Activated T-helper 9 cell treated with anti-CD3 and anti-CD28 coated beads, Interleukin-2, amount 50 U/mL, for 16 hours (primary cell): ENCODE data around the gene ATL3.
"Not testable (repeated sequence)": the region's sequence is repeated elsewhere in the genome, so short reads cannot be mapped to it uniquely, and the experiment has no call there.

Experiments
- DNase-seq: peaks from one replicate; pipeline ENCODE4 v3.0.0-alpha.2; 2020; ENCODE audit warnings: low read depth

The ATL3 gene

GRCh38 chr11:63671322-63672155, at the start of gene ATL3:
Gene ATL3 (minus strand): TSS chr11:63671376. CDS start chr11:63671335, 41 bp downstream.
- peak; percentile 96 for DNase-seq

DNA sequence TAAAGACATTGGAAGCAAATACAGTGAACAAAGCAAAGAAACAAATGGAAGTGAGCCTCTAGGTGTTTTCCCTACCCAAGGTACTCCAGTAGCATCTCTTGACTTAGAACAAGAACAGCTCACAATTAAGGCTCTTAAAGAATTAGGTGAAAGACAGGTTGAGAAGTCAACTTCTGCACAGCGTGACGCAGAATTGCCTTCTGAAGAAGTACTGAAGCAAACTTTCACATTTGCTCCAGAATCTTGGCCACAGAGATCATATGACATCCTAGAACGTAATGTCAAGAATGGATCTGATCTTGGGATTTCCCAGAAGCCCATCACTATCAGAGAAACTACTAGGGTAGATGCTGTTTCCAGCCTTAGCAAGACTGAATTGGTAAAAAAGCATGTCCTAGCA, 49.4 kb upstream of the ATL3 start:
- DNase-seq = no peak

- no peak for DNase-seq
These were observed 48.8 kb upstream of the ATL3 start for GRCh38 chr11:63719987-63720386.

DNA sequence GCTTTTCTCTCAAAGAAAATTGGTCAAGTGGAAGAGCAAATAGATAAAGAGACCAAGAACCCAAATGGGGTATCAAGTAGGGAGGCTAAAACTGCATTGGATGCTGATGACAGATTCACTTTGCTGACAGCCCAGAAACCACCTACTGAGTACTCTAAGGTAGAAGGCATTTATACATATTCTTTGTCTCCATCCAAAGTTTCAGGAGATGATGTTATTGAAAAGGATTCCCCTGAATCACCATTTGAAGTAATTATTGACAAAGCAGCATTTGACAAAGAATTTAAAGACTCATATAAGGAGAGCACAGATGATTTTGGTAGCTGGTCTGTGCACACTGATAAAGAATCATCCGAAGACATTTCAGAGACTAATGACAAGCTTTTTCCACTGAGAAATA, 47.8 kb upstream of the ATL3 start:
- DNase-seq = no peak

- DNase-seq = no peak
These were observed 44.9 kb upstream of the ATL3 start for GRCh38 chr11:63716046-63716445.

DNA sequence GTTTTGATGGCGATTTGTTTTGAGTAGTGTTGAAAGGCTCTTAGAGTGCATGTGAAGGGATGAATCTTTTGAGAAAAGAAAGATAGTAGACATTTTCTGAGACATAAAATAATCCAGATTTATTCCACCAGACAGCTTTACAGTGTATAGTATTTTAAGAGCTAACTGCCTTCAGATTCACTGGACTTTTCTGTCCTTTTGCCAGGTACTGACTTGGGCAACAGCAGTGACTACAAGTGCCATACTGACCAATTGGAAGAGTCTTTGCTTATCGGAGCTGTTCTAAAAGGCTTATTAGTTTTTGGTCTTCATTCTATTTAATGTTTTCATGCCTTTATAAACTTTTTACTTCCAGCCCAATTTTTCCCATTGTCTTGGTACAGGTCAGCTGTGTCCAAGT, 42.6 kb upstream of the ATL3 start:
- DNase-seq = no peak

DNA sequence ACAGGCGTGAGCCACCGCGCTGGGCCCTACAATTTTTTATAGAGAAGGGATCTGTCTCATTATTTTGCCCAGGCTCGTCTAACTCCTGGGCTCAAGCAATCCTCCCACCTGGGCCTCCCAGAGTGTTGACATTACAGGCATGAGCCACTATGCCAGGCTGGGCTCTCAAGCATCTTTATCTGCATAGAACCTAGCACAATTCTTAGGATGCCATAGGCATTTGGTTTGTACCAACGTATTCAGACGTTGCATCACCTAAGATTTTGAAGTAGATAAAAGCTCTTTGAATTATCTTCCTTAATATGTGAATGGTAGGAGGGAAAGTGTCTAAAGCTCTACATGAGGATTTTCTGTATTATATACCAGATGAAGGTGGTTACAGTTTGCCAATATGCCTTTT, 40.7 kb upstream of the ATL3 start:
- no peak for DNase-seq

- DNase-seq = no peak
These were observed 39.5 kb upstream of the ATL3 start for GRCh38 chr11:63710476-63711217.

- no peak for DNase-seq
These were observed 38.2 kb upstream of the ATL3 start for GRCh38 chr11:63709336-63709884.

DNA sequence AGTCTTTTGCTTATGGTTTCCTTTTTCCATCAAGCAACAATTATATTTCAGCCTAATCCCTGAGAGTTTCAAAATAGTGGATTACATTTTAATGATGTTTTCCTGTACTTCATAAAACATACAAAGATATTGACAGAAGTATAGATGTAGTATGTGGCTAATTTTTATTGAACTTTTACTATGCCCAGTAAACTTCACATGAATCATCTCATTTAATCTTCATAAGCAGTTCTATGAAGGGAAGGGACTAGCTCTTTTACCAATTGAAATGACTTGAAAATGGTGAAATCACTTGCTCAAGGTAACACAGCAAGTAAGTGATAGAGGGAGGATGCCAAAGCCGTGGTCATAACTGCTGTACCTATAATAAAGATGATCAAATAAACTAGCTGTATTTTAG, 37.6 kb upstream of the ATL3 start:
- DNase-seq = no peak

GRCh38 chr11:63705526-63705925, 34.4 kb upstream of the ATL3 start:
- DNase-seq = no peak

- no peak for DNase-seq
These were observed 28.7 kb upstream of the ATL3 start for GRCh38 chr11:63699896-63700295.

DNA sequence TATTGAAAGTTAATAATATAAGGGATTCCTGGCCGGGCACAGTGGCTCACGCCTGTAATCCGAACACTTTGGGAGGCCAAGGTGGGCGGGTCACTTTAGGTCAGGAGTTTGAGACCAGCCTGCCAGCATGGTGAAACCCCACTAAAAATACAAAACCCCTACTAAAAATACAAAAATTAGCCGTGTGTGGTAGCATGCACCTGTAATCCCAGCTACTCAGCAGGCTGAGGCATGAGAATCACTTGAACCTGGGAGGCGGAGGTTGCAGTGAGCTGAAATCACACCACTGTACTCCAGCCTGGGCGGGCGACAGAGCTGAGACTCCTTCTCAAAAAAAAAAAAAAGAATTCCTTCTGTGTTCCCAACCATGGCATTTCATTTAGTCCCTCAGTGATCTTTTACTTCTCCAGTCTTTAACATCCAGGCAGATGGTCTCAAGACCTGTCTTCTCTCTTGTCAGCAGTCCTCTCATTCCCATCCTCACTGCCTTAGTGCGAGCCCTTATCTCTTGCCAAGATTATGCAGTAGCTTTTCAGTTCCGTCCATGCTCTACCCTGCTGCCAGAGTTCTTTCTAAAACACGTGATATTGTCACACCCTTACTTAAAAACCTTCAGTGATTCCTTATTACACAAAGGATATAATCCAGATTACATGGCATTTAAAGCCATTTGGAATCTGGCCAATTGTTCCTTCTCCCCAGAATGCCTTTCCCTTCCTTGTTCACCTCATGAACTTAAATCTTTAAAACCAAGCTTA, 28.0 kb upstream of the ATL3 start:
- DNase-seq = no peak

DNA sequence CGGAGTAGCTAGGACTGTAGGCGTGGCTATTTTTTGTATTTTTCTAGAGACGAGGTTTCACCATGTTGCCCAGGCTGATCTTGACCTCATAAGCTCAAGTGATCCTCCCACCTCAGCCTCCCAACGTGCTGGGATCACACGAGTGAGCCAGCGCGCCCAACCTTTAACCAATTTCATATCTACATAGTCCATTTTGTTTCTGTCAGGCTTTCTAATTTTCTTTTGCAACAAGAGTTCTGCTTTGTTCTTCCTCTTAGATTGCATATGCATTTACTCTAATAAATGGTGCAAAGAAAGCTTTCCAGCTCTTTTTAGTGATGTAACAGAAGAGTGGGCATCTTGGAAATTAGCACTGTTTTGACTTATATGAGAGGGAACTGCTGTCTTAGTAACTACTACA, 23.4 kb upstream of the ATL3 start:
- no peak for DNase-seq

DNA sequence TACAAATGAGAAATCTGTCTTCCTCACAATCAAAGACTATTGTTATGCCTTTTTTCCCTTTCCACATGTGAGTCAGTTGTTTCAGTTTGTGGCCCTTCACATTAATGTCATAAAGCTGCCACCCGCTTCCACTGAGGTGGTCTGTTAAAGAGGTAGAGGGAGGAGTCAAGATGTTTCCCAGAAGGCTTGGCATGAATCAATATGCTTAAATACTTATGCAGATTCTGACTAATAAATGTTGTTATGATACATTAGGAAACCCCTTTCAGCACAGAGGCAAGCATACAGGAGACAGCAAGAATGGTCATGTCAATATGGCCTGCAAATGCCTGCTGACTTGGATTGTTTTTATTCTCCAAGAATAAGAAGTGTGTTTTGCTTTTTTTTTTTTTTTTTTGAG, 16.7 kb upstream of the ATL3 start:
- DNase-seq = no peak

DNA sequence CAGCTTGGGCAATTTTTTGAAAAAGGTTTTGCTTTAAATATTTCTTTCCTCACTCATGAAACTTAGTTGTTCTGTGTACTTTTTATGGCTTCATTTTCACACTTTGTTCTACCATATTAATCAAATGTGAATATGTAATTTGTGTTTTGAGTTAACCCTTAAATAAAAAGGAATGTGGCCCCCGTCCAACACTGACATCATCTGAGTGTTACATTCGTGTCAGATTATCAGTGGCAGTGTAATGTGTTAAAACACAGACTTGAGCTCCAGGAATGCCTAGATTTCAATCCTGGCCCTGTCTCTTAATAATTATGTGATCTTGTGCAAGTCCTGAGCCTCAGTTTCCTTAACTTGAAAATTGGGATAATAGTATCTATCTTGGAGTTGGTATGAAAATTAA, 15.8 kb upstream of the ATL3 start:
- DNase-seq = no peak

DNA sequence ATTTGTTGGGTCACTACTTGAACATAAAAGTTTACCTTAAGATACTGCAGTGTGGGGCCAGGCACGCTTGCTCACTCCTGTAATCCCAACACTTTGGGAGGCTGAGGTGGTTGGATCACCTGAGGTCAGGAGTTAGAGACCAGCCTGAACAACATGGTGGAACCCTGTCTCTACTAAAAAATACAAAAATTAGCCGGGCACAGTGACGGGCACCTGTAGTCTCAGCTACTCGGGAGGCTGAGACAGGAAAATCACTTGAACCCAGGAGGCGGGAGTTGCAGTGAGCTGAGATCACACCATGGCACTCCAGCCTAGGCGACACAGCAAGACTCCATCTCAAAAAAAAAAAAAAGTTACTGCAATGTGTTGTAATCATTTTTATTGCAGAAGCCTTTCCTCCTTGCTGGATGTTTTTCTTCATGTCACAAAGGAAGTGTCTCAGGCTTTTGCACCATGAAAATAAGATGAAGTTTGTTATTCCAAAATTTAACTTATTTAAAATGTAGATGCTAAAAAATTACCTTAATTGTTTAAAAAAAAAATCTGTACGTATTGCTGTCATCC, 14.1 kb upstream of the ATL3 start:
- DNase-seq = not testable (repeated sequence)

DNA sequence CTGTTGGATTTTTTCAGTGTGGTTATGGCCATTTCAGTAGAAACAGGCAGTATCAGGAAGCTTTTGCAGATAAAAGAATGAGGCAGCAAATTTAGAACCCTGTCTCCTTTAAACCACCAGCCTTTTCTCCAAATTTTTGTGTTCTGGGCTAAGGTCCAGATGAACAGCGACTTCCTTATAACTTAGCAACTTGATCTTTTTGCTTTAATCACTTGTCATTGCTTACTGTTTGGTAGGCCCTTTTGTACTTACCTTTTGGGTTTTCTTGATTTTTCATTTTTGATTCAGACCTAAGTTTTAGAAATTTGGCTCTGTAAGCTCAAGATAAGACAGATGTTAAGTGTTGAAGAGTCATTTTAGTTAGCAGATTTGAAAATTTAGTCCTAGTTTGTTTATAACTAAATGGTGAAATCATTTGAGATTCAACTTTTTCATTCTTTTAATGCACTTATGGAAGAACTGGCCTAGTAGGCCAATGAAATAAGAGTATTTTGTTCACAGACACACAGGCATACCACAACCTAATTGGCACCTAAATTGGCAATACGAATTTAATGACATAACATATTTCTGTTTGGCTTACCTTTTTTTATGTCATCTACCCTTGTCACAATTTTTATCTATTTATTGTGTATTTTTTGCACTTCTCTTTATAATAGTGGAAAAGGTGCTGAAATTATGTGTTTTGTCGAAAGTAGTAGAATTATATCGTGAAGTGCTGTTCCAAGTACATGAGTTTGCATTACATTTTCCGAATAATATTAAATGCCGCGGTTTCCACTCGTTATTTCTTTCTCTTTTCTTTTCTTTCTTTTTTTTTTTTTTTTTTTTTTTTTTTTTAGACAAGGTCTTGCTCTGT, 12.2 kb upstream of the ATL3 start:
- no peak for DNase-seq

- no peak for DNase-seq
These were observed 11.2 kb upstream of the ATL3 start for GRCh38 chr11:63682066-63683021.
